Testis (tissue), 3 donors: ENCODE data around the gene LRG1. TPM values are rescaled to one million over a fixed set of nuclear protein-coding genes. Genes with fewer than 3 reads are reported as not detected.

Experiments used
- DNase-seq: peaks from one replicate; pipeline ENCODE4 v3.0.0-alpha.2; 2019
- H3K27ac ChIP-seq, 2 donors: fragments of 200-600 bp; sonication (generic); one replicate each; pipeline ENCODE4 v1.5.1; 2019
- H3K27me3 ChIP-seq: fragments of 200-600 bp; sonication (generic); one replicate; pipeline ENCODE4 v1.5.1; 2019
- H3K36me3 ChIP-seq: fragments of 200-600 bp; sonication (generic); one replicate; pipeline ENCODE4 v1.5.1; 2017; ENCODE audit warnings: low read depth; ENCODE audit errors: missing control alignments
- H3K4me1 ChIP-seq: fragments of 200-600 bp; sonication (generic); one replicate; pipeline ENCODE4 v1.5.1; 2019
- H3K4me3 ChIP-seq, 2 donors: fragments of 200-600 bp; sonication (generic); one replicate each; pipeline ENCODE4 v1.5.1; 2017 to 2019
- H3K9me3 ChIP-seq: fragments of 200-600 bp; sonication (generic); one replicate; pipeline ENCODE4 v1.5.1; 2017
- CTCF ChIP-seq, 3 experiments: fragments of 450-650 bp in 2 of 3; fragments of 200-600 bp in 1 of 3; sonication (generic) in 1 of 3; IDR thresholded peaks; one replicate each; pipeline ENCODE4 v1.5.1; 2016 to 2019; ENCODE audit warnings: antibody characterized with exemption in 3 of 3, mild to moderate bottlenecking in 2 of 3, moderate library complexity in 1 of 3
- POLR2A ChIP-seq: fragments of 450-650 bp; IDR thresholded peaks from one replicate; pipeline ENCODE4 v1.6.1; 2017; ENCODE audit warnings: antibody characterized with exemption, mild to moderate bottlenecking, moderate library complexity
- WGBS, 2 donors: methylation state at CpG; one replicate each; pipeline ENCODE4 v1.1.5; 2018; 5-methylcytosine and 5-hydroxymethylcytosine counted together
- intact Hi-C: fragments of 100-400 bp; cut with DNase I; formaldehyde crosslinking; loops from one replicate; pipeline ENCODE4 v1.15.1; 2023; ENCODE audit warnings: low total_unique reads
- polyA plus RNA-seq: library from polyadenylated mRNA; stranded (reverse); fragments of 350-450 nt; fragmentation: Illumina TruSeq; extraction: RNeasy Lipid Tissue Mini Kit (QIAGEN cat#74804); gene quantifications from one replicate; pipeline ENCODE4 v1.2.3, GENCODE V29; 2014; ENCODE audit warnings: low read depth, low replicate concordance; ENCODE audit not compliant: insufficient read depth
- total RNA-seq, 2 donors: library from RNA; depleted of rRNA; stranded (reverse); fragments of >200 nt; gene quantifications; one replicate each; pipeline ENCODE4 v1.2.3, GENCODE V29; 2016

Gene LRG1
- total and polyA plus RNA-seq, 3 donors from 2014 or later = 0.24 to 0.58 (median 0.25) TPM

- Histone ChIP-seq H3K4me1 (peaks cover 7% of the 10 kb centered on the region), H3K36me3 (no peaks in the 10 kb centered on the region), H3K27me3 (no peaks in the 10 kb centered on the region), H3K9me3 (no peaks in the 10 kb centered on the region), H3K4me3 (no peak overlapping the region), H3K27ac (no peak overlapping the region)
- DNase-seq = no peak
- 89 to 93% methylated on average over 19 to 25 of the region's 25 CpGs for WGBS, 2 donors
- TF ChIP-seq CTCF (IDR thresholded peaks at IDR 0.05) = no peak
- no peak for TF ChIP-seq POLR2A
- intact Hi-C loops = no loop called here
Measured at GRCh38 chr19:4497770-4498389, 42.0 kb downstream of the LRG1 start.

GRCh38 chr19:4496304-4496703 is 43.5 kb downstream of the LRG1 start:
- intact Hi-C loops = no loop called here
- Histone ChIP-seq H3K9me3 (no peaks in the 10 kb centered on the region), H3K36me3 (no peaks in the 10 kb centered on the region), H3K4me1 (peaks cover under 1% of the 10 kb centered on the region), H3K27ac (no peak overlapping the region), H3K4me3 (no peak overlapping the region), H3K27me3 (no peaks in the 10 kb centered on the region)
- 79 to 88% methylated on average over 10 to 18 of the region's 18 CpGs for WGBS, 2 donors
- TF ChIP-seq POLR2A (no peak), CTCF (IDR thresholded peaks at IDR 0.05) (no peak)
- no peak for DNase-seq

GRCh38 chr19:4495471-4495870 is 44.4 kb downstream of the LRG1 start:
- H3K36me3 ChIP-seq = no peaks in the 10 kb centered on the region
- intact Hi-C loops = no loop called here
- H3K27ac ChIP-seq = no peak overlapping the region
- no peak for DNase-seq
- H3K27me3 ChIP-seq = no peaks in the 10 kb centered on the region
- H3K4me1 ChIP-seq = no peaks in the 10 kb centered on the region
- no peak overlapping the region for H3K4me3 ChIP-seq
- no peaks in the 10 kb centered on the region for H3K9me3 ChIP-seq
- 83 to 94% methylated on average over 11 to 12 of the region's 12 CpGs for WGBS, 2 donors
- TF ChIP-seq POLR2A = no peak
- no peak for TF ChIP-seq CTCF (IDR thresholded peaks at IDR 0.05)

- intact Hi-C loops = no loop called here
- no peaks in the 10 kb centered on the region for H3K36me3 ChIP-seq
- TF ChIP-seq POLR2A = no peak
- TF ChIP-seq CTCF (IDR thresholded peaks at IDR 0.05) = no peak
- 79 to 82% methylated on average over 8 of the region's 8 CpGs for WGBS, 2 donors
- H3K4me3 ChIP-seq = no peak overlapping the region
- no peaks in the 10 kb centered on the region for H3K27me3 ChIP-seq
- no peak overlapping the region for H3K27ac ChIP-seq
- H3K9me3 ChIP-seq = no peaks in the 10 kb centered on the region
- DNase-seq = no peak
- no peaks in the 10 kb centered on the region for H3K4me1 ChIP-seq
Measured at GRCh38 chr19:4494691-4495064, 45.2 kb downstream of the LRG1 start.
